Measurements from ENCODE around the gene CCDC91.

- TF ChIP-seq CTCF (optimal IDR thresholded peaks at IDR 0.05 in 1 of 3, IDR thresholded peaks at IDR 0.05 in 1 of 3, conservative IDR thresholded peaks at IDR 0.05 in 1 of 3; ENCODE audit: extremely low read depth in 1 of 3, insufficient read depth in 2 of 3, low read length in 3 of 3): no peak
- TF ChIP-seq EZH2 (IDR thresholded peaks at IDR 0.05; ENCODE audit: low read length): no peak
These were observed 396.2 kb downstream of the CCDC91 start for GRCh38 chr12:28586481-28586880.
